Activated naive CD8-positive, alpha-beta T cell treated with anti-CD3 and anti-CD28 coated beads, Interleukin-2, amount 50 U/mL, for 16 hours (primary cell): ENCODE results near the gene SMAD7.

Experiments used
- DNase-seq: peaks from one replicate; pipeline ENCODE4 v3.0.0-alpha.2; 2020; ENCODE audit warnings: low read depth, low spot score

The SMAD7 gene

GRCh38 chr18:48914581-48915251 is 36.0 kb downstream of the SMAD7 start:
- DNase-seq, result no peak

DNA sequence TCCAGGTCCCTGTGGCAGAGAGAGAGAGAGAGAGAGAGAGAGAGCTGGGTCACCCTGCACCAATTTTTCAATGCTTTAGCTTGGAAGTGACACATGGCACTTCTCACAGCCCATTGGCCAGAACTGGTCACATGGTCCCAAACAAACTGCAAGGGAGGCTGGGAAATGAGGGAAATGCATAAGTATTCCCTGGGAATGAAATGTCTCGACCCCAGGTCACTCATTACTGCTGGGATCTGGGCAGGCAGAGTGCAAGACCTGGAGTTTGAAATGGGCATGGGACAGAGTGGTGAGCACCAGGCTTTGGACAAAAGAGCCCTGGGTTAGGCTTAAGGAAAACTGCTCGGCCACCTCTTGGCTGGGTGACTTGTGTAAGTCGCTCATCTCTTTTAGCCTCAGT is 37.0 kb downstream of the SMAD7 start:
- DNase-seq, result no peak

DNA sequence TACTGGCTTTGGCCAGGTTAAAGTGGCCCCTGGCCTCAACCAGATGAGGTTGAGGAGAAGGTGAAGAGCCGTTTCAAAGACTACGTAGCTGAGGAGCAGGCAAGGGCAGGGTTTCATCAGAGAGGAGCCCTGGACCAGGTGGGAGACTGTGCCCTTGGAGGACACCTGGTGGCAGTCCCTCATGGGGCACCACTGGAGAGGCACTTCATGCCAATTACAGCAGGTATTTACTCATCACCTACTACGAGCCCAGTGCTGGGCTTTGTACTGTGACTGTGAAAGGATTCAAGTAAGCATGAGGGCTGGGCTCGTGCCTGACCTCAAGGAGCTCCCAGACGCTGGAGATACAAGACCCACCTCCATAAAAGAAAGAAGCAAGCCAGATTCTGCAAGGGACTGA is 37.6 kb downstream of the SMAD7 start:
- DNase-seq, result no peak

DNA sequence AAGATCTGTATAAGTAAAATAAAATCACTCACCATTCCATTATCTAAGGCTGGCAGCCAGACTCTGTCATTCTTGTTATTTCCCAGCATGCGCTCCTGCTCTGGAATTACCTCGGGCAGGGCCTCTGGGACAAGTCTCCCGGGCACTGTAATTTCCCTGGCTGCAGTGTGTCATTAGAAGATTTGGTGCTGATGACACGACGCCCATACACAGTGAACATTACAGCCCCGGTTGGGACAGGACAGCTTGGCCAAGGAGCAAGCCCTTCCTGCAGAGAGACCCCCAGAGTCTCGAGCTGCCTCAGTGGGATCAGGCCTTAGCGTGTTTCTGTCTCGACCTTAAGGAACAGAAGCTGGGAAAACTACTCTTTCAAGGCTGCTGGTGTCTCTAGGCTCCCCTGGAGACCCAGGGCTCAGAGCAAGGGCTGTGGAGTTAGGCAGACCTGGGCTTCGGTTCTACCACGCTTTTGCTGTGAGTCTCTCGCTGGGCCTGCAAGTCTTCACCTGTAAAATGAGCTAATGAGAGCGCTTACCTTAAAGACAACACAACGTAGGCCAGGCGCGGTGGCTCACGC is 39.7 kb downstream of the SMAD7 start:
- DNase-seq, result no peak

GRCh38 chr18:48909721-48910120 is 41.0 kb downstream of the SMAD7 start:
- DNase-seq, result no peak

DNA sequence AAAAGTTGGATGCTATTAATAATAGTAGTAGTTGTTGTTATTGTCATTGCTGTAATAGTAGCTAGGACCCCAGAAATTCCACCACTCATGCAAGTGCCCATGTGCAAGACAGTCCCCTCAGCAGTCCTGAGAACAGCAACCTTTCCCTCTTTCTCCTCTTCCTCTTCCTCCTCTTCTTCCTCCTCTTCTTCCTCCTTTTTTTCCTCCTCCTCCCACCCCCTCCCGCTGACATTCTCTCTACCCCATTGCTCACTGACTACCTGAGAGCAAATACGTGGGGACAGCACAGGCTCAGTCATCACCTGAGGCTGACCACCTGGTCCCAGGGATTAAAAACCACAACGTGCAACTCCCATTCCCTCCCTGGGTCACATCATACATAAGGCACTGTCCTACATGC is 41.8 kb downstream of the SMAD7 start:
- no peak for DNase-seq

GRCh38 chr18:48905513-48905912 is 45.3 kb downstream of the SMAD7 start:
- no peak for DNase-seq

DNA sequence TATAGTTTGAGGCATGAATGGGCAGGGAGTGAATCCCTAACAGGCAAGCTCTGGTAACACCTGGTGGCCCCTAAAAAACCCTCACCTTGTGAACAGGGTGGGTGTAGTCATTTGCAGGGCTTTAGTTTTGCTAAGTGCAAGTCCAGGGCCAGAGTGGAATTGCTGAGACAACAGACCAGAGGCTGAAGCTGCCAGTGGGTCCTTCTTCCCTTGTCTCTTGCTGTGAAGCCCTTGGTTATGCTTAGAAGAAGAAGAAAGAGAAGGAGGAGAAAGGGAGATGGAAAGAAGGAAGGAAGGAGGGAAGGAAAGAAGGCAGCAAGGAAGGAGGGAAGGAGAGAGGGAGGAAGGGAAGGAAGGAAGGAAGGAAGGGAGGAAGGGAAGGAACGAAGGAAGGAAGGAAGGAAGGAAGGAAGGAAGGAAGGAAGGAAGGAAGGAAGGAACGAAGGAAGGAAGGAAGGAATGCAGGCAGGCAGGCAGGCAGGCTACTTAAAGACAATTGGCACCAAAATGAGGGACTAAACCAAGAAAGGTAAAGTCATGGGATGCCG is 45.8 kb downstream of the SMAD7 start:
- DNase-seq, result no peak

DNA sequence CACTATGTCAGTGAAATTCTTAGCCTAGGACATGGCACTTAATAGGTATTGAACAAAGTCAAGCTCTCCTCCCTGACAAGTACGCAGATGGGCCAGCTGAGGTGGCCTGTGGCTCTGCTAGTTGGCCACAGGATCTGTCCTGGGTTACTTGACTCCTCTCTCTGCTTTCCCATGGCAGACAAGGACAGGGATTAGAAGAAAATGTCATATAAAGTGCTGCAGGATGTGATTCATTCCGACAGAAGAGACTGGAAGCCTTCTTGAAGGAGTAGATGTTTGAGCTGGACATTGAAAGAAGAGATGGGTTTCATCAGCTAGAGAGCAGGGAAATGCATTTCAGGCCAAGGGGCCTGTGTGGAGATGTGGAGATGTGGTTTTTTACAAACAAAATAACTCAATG is 46.7 kb downstream of the SMAD7 start:
- DNase-seq, result no peak

DNA sequence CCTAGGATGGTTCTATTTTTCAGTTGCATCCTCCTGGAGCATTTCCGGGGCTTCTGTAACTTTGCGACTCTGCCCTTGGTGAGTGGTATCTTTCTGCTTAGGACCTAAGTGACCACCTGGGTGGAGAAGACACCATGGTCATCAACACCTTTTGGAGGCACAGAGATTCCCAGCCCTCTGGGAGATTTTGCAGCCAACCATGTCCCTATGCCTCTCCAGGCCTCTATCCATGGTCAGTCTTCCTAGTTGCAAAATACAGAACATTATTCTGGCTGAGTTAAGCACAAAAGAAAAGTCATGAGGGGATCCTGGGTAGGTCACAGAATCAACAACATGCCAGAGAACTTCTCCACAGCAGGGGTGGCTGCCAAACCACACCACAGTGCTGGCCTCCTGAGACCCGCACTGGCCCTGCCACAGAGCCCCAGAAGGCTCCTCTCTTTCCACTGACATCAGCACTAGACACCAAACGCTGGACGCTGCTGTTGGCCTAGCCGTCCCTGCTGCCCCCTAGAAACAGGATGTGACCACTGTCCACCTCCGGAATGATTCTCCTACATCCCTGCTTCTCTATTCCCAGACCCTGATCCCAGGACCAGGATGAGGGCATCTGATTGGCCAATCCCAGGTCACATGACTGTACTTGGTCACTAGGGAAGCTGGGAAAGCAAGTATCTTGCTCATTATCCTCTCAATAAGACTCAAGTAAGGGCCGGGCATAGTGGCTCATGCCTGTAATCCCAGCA is 47.7 kb downstream of the SMAD7 start:
- no peak for DNase-seq

- DNase-seq, result no peak
Observed at GRCh38 chr18:48902023-48902855, 48.5 kb downstream of the SMAD7 start.

- DNase-seq, result no peak
Observed at GRCh38 chr18:48901145-48902022, 49.4 kb downstream of the SMAD7 start.

DNA sequence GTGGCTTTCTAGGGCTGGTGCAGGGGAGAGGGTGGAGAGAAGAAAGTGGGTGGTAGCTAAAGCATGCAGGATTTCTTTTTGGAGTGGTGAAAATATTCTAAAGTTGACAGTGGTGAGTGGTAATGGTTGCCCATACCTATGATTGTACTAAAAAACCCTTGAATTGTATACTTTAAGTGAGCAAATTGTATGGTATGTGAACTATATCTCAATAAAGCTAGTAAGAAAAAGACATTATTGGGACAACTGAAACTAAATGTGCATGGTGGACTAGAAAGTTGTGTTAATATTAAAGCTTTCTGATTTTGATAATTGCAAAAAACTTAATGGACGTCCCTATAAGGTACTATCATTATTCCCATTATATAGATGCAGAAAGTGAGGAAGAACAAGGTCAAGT is 50.3 kb downstream of the SMAD7 start:
- no peak for DNase-seq

- DNase-seq, result no peak
Observed at GRCh38 chr18:48899558-48900174, 51.1 kb downstream of the SMAD7 start.

- no peak for DNase-seq
Observed at GRCh38 chr18:48898521-48898920, 52.2 kb downstream of the SMAD7 start.

GRCh38 chr18:48897531-48897930 is 53.2 kb downstream of the SMAD7 start:
- no peak for DNase-seq

DNA sequence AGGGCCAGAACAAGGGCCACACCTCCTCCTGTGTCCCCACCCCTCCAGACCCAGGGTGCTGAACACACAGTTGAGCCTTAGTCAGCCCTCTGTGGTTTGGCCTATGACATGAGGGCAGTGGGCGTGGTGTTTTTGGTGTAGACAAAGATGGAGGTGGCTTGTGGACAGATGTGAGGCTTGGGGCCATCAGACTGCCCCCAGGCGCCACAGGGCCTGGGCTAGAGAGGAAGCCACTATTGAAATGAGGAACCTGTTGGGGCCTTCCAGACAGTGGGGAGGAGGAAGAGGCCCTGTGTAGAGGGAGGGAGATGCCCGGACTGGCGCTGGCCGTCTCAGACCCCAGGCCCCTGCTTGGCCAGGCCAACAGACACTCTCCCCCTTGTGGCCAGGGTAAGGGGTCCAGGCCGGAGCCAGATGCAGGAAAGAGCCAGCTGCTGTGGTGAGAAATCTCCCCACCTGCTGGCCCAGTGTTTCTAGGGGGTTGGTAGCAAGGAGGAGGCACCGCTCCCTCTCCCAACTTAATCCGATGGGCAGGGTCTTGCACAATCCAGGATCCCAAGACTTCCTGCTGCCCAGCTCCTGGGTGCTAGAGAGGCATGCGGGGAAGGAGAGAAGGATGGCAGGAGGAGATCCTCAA is 53.8 kb downstream of the SMAD7 start:
- no peak for DNase-seq

GRCh38 chr18:48896326-48896874 is 54.4 kb downstream of the SMAD7 start:
- no peak for DNase-seq

DNA sequence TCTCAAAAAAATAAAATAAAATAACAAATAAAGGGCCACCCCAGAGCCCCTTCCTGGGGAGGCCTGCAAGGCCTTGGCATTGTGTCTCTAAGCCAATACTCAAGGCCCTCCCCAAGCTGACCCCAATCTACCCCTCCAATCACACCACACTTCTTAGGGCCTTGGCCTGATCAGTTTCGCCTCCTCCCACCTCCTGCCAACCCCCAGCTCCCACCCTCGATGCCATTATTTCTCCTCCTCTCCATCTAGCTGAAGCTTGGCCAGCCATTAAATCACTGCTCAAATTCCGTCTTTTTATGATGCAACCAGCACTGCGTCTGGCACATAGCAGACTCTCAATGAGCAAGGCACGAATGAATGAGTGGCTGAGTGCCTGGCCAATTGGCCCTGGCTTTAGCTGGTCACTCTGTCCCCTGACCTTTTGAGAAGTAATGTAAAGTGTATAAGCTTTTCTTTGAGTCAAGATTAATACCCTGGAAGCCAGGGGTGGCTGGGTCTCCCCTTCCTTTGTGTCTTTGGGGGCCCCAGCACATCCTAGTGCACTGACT is 55.9 kb downstream of the SMAD7 start:
- DNase-seq, result no peak
